AG10803 (cell line): Measurements from ENCODE around the gene FOXN3.

Experiments
- DNase-seq: peaks from one replicate; pipeline ENCODE4 v3.0.0; 2010; ENCODE audit warnings: low read depth
- H3K4me3 ChIP-seq: 2 replicates; pipeline ENCODE4 v1.5.1; 2011; ENCODE audit warnings: mild to moderate bottlenecking, low read length, control low read depth
- TF ChIP-seq, protein P1 (sequence below): conservative IDR thresholded peaks from 2 replicates; pipeline ENCODE4 v1.5.1; 2011; ENCODE audit warnings: mild to moderate bottlenecking, low read length, control low read depth, inconsistent platforms

Gene FOXN3

DNA sequence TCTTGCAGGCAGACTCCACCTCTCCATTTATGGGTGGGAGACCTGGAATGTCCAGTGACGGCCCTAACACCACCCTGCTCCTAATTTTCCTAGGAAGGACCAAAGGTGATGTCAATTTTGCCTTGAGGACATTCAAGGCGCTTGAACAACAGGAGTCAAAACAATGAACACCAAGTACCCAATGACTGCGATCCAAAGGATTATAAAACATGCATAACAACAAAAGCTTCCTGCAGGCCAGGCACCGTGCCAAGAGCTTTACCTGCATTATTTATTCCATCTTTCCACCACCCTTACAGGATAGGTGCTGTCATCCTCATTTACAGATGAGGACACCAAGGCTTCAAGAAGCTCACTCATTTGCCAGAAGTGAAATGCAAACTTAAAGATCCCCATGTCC lies 15.2 kb upstream of the FOXN3 start:
- TF ChIP-seq, protein P1, sequence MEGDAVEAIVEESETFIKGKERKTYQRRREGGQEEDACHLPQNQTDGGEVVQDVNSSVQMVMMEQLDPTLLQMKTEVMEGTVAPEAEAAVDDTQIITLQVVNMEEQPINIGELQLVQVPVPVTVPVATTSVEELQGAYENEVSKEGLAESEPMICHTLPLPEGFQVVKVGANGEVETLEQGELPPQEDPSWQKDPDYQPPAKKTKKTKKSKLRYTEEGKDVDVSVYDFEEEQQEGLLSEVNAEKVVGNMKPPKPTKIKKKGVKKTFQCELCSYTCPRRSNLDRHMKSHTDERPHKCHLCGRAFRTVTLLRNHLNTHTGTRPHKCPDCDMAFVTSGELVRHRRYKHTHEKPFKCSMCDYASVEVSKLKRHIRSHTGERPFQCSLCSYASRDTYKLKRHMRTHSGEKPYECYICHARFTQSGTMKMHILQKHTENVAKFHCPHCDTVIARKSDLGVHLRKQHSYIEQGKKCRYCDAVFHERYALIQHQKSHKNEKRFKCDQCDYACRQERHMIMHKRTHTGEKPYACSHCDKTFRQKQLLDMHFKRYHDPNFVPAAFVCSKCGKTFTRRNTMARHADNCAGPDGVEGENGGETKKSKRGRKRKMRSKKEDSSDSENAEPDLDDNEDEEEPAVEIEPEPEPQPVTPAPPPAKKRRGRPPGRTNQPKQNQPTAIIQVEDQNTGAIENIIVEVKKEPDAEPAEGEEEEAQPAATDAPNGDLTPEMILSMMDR: no peak
- H3K4me3 ChIP-seq: no peak overlapping the region
- DNase-seq: no peak

DNA sequence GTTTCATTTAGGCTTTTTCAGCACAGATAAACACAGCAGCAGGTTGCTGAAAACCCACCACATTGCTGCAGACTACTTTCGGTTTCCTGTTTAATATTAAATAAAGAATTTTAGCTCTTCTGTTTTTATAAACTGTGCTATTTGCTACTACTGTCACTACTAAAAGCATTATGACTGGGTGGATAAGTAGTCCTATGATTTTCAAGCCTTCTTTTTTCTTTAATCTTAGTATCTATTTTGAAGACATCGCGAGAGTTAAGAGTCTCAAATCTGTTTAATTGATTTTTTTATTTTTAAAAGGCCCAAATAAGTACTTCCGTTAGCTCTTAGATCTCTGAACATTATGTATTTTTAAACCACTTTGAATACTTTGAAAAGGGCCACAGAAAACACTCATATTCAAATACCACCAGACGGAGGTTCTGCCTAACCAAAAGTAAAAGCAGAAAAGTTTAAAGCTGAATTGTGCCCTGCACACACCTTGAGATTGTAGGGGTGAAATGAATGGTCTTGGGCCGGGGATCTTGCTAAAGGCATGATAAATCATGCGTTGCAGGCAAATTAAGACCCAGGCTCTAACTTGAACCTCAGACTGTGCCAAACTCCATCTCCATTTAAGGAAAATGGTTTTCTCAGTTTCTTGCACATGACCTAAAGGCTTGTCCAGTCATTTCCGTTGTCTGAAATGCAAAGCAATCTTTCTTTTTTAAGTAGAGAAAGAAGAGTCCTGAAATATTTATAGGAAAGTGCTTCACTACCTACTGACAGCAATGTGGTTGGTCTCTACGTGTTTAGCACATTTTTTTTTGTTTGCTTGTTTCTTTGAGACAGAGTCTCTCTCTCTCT lies 13.6 kb upstream of the FOXN3 start:
- DNase-seq: no peak
- TF ChIP-seq, protein P1: no peak
- no peak overlapping the region for H3K4me3 ChIP-seq

DNA sequence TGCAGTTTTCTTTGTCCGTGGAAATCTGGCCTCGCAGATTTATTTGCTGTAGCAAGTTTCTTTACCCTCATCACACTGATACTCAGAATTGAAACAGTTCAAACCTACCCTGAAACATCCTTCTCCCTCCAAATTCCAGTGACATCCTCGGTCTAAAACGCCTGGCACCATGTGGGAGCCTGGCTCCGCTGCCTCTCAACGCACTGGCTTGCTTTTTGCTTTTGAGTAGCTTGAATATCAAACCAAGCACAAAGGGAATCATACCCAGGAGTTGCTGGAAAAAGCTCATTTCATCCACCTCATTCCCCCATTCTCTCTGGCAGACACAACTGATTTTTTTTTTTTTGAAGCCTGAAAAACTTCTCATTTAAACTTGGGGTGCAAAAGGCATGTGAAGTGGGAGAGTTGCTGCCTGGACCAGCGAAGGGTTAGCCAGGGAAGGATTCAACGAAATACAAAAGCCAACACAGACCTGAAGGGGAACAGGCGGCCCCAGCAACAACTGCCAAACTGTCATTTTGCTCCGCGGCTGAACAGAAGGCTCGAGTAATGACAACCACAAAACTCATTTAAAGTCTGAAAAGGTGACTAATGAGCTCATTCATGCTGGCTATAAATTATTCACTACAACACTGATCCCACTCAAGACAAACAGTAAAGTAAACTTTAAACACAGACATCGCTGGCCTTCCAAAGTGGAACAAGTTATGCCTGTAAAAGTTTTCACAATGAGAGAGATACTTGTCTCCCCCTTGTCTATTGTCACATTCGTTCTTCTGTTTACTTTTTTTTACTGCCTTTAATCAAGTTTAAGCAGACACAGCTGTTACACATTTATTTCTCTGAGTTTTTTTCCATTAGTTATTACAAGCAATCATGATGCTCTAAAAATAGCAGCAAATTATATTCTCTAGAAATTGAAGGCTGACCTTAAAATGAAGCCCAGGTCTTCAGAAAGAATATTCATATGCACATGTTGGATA lies 12.5 kb upstream of the FOXN3 start:
- DNase-seq: no peak
- TF ChIP-seq, protein P1: no peak
- no peak overlapping the region; the same call in 1 of the 2 replicates for H3K4me3 ChIP-seq

DNA sequence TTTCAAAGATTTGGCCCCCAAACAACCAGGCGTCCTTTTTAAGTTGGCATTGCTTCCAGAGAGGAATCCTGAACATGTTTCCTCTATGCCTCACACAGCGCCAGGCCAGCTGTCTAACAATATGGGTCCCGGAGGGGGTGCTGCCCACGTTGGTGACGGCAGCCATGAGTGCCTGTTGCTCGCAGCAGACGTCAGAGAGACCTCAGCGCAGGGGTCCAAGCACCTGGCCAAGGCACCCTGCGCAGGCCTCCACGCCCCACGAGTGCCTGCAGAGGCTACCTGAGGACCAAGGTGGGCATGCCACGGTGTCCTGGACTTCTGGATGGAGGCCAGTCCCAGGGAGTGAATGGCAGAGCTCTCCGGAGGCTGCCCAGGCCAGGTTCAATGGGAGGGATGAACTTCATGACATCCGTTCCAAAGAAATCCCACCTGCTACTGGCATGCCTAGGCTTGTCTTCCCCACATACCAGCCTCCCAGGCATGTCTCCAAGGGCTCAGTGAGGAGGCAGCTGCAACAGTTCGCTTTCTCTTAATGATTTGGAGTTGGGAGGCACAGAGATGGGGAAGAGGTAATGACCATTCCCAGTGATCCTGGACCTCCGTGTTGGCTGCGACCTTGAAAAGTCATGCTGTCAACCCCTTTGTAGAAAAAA lies 11.6 kb upstream of the FOXN3 start:
- peak; percentile 61 for DNase-seq
- no peak overlapping the region for H3K4me3 ChIP-seq
- TF ChIP-seq, protein P1: no peak

DNA sequence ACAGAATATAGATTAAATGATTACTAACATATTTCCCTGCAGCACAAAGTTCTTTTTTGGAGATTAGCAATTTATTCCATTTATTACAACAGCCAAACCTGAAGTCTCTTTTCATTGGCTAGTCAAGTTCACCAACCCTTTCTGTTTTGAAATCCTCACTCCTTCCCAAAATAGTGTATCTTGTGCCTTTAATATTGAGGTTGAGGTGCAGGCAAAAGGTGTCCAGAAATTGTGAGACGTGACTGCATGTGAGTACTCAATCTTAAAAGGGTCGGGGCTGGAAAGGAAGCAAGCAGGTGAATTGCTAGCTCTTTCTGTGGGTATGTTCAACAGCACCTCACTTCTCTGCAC lies 11.1 kb upstream of the FOXN3 start:
- TF ChIP-seq, protein P1: no peak
- no peak for DNase-seq
- H3K4me3 ChIP-seq: no peak overlapping the region

DNA sequence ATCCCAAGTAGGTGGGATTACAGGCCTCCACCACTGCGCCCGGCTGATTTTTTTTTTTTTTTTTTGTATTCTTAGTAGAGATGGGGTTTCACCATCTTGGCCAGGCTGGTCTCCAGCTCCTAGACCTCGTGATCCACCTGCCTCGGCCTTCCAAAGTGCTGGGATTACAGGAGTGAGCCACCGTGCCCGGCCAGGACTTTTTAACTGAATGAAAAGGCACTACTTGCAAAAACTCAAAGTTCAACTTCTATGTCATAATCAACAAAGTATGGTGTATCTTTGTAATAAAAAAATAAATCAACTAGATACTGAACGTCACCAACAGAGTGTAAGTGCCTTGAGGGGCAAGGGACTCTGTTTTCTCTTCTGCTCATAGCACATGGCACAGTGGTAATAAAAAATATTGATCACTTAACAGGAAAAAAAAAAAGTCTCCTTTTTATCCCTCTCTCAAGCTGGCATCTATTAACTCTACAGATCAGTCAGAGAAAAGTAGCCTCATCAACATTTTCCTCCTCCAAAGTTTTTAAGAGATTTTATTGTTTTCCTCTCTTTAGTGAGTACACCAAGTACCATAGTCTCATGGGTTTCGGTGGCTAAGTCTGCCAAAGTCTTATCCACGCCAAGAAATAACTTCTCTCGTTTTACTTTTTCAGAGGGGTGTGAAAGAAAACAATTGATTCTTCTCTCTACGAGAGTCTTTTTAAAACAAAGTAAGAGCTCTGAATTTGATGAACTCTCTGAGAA lies 10.6 kb upstream of the FOXN3 start:
- TF ChIP-seq, protein P1: no peak
- DNase-seq: no peak
- no peak overlapping the region for H3K4me3 ChIP-seq
